ENCODE results near the gene ARAP1. TPM values are rescaled to one million over a fixed set of nuclear protein-coding genes. Genes with fewer than 3 reads are reported as not detected.

Gene ARAP1
- total RNA-seq, 1 donor from 2014 or later = 95.2 TPM

- Mint-ChIP-seq H3K9me3 (no peaks in the 10 kb centered on the region), H3K36me3 (ENCODE audit: low read depth) (no peaks in the 10 kb centered on the region), H3K27ac (no peak overlapping the region), H3K27me3 (ENCODE audit: low read depth) (peaks cover 21% of the 10 kb centered on the region), H3K4me1 (ENCODE audit: low read depth) (no peaks in the 10 kb centered on the region), H3K4me3 (ENCODE audit: low read depth) (no peak overlapping the region)
- intact Hi-C loops (cut with micrococcal nuclease) = no loop called here
- no peak for DNase-seq (ENCODE audit: low spot score)
These were observed 112.5 kb downstream of the ARAP1 start for GRCh38 chr11:72639502-72640375.

DNA sequence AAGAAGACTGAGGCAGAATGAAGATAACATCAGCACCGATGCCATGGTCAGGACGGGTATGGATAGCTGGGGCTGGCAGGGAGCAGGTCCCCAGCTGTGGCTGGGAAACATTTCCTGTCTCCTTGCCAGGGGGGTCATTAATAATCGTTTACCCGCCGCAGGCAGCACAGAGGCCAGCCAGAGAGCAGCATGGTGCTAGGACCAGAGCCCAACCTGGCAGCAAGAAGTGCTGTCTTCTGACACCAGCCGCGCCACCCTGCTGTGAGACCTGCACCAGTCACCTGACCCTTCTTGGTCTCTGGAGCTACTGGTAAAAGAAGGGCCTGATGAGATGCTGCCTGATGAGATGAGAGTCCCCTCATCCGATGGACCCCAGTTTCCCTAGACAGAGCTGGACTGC is 114.3 kb downstream of the ARAP1 start:
- intact Hi-C loops (cut with micrococcal nuclease) = no loop called here
- peaks cover 16% of the 10 kb centered on the region for H3K27me3 Mint-ChIP-seq (ENCODE audit: low read depth)
- H3K4me3 Mint-ChIP-seq (ENCODE audit: low read depth) = no peak overlapping the region
- no peak overlapping the region for H3K27ac Mint-ChIP-seq
- no peak for DNase-seq (ENCODE audit: low spot score)
- H3K9me3 Mint-ChIP-seq = no peaks in the 10 kb centered on the region
- no peaks in the 10 kb centered on the region for H3K4me1 Mint-ChIP-seq (ENCODE audit: low read depth)
- H3K36me3 Mint-ChIP-seq (ENCODE audit: low read depth) = no peaks in the 10 kb centered on the region

DNA sequence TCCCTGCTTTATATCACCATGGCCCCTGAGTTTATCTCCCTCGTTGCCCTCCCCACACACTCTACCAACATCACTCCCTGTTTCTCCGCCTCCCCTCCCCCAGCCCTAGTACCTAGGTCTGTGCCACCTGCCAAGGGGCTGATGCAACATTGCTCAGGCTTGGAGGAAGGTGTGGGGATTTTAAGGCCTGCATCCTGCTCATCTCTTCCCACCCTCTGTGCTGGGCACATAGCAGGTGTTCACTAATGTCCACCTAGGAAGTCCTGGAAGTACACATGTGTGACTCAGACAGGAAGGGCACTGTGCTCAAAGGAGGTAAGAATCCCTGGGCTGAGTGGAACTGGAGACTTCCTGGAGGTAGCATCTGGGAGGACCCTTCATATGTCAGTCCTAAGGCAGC is 115.0 kb downstream of the ARAP1 start:
- H3K4me3 Mint-ChIP-seq (ENCODE audit: low read depth) = no peak overlapping the region
- H3K36me3 Mint-ChIP-seq (ENCODE audit: low read depth) = no peaks in the 10 kb centered on the region
- no peaks in the 10 kb centered on the region for H3K4me1 Mint-ChIP-seq (ENCODE audit: low read depth)
- peaks cover 16% of the 10 kb centered on the region for H3K27me3 Mint-ChIP-seq (ENCODE audit: low read depth)
- DNase-seq (ENCODE audit: low spot score) = no peak
- H3K9me3 Mint-ChIP-seq = no peaks in the 10 kb centered on the region
- intact Hi-C loops (cut with micrococcal nuclease) = no loop called here
- no peak overlapping the region for H3K27ac Mint-ChIP-seq

DNA sequence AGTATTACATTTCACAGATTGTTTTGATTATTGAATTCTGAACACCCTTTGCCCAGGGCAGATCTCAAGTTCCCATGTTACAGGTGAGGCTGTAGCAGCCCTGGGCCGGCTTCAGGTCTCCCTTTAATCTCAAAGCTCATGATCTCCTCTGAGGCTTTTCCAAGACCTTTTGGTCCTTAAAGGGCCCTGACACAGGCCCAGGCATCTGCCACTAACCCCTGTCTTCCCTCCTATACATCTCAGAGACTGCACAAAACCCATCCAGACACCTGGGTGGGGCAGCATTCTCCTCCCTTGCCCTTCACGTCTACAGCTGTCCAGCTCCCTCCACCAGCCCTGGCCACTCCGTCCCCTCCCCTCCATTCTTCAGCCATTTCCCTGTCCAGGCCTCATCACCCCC is 115.8 kb downstream of the ARAP1 start:
- no peaks in the 10 kb centered on the region for H3K4me1 Mint-ChIP-seq (ENCODE audit: low read depth)
- no peaks in the 10 kb centered on the region for H3K36me3 Mint-ChIP-seq (ENCODE audit: low read depth)
- H3K27ac Mint-ChIP-seq = no peak overlapping the region
- no peak overlapping the region for H3K4me3 Mint-ChIP-seq (ENCODE audit: low read depth)
- H3K9me3 Mint-ChIP-seq = no peaks in the 10 kb centered on the region
- intact Hi-C loops (cut with micrococcal nuclease) = no loop called here
- no peak for DNase-seq (ENCODE audit: low spot score)
- peaks cover 16% of the 10 kb centered on the region for H3K27me3 Mint-ChIP-seq (ENCODE audit: low read depth)

DNA sequence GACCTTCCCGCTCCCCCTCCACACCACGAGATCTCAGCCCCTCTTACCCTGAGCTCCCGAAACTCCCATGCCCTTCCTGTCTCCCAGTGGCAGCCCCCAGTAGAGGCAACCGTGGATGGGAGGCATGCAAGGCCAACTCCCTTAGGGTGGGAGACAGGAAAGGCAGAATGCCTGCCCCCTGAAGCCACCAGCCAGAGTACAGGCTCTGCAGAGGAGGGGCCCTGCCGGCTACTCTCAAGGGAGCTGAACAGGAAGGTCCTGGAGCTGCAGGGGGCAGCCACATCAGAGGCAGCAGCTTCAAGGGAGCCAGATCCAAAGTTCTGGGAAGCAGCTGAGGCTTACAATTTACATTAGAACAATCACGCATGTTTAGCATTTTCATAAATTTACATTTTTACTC is 116.3 kb downstream of the ARAP1 start:
- H3K27me3 Mint-ChIP-seq (ENCODE audit: low read depth) = peaks cover 16% of the 10 kb centered on the region
- H3K36me3 Mint-ChIP-seq (ENCODE audit: low read depth) = no peaks in the 10 kb centered on the region
- DNase-seq (ENCODE audit: low spot score) = no peak
- no peaks in the 10 kb centered on the region for H3K4me1 Mint-ChIP-seq (ENCODE audit: low read depth)
- intact Hi-C loops (cut with micrococcal nuclease) = no loop called here
- no peak overlapping the region for H3K27ac Mint-ChIP-seq
- H3K4me3 Mint-ChIP-seq (ENCODE audit: low read depth) = no peak overlapping the region
- H3K9me3 Mint-ChIP-seq = no peaks in the 10 kb centered on the region

- H3K9me3 Mint-ChIP-seq = no peaks in the 10 kb centered on the region
- DNase-seq (ENCODE audit: low spot score) = no peak
- intact Hi-C loops (cut with micrococcal nuclease) = no loop called here
- no peaks in the 10 kb centered on the region for H3K36me3 Mint-ChIP-seq (ENCODE audit: low read depth)
- no peaks in the 10 kb centered on the region for H3K4me1 Mint-ChIP-seq (ENCODE audit: low read depth)
- no peak overlapping the region for H3K27ac Mint-ChIP-seq
- peaks cover 18% of the 10 kb centered on the region for H3K27me3 Mint-ChIP-seq (ENCODE audit: low read depth)
- H3K4me3 Mint-ChIP-seq (ENCODE audit: low read depth) = no peak overlapping the region
These were observed 116.8 kb downstream of the ARAP1 start for GRCh38 chr11:72635309-72635915.

Other genes starting within 250 kb of the ARAP1 start
- 0.44 and 0.62 TPM in 2 replicates for gene PDE2A, start 78.0 kb downstream of the ARAP1 start, total RNA-seq
- gene STARD10, start 41.6 kb upstream of the ARAP1 start, total RNA-seq = 10.7 and 16.0 TPM in 2 replicates
- gene ATG16L2, start 62.0 kb upstream of the ARAP1 start, total RNA-seq = 86.8 and 87.1 TPM in 2 replicates

Measured in activated T-helper 2 cell treated with anti-CD3 and anti-CD28 coated beads, Interferon-gamma antibody, Interleukin-2, Interleukin-4, amounts not matched to agents 10 μg/mL and 5 μg/mL and 100 μg/mL, durations not matched to agents 14 hours and 24 hours and 36 hours (primary cell).